ENCODE measurements around the gene SLC29A1.
"Not testable (repeated sequence)": the region's sequence is repeated elsewhere in the genome, so short reads cannot be mapped to it uniquely, and the experiment has no call there.

Gene SLC29A1

DNA sequence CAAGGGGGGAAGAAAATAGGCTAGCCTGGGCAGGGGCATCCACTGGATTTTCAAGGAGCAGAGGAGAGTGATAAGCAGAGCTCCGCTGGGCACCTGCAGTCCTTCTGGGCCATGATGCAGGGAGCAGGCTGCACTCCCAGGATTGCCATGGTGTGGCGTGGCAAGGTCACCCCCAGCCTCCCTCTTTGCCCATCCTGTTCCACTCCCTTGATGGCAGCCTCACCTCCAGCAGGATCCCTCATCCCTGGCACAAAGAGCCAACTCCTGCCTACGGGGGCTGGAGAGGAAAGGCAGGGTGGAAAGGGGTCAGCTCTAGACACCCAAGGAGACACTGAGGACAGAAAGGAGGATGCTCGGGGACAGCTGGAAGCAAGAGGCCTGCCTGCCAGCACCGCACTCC lies 29.1 kb upstream of the SLC29A1 start:
- no peak for DNase-seq (ENCODE audit: low read depth)

DNA sequence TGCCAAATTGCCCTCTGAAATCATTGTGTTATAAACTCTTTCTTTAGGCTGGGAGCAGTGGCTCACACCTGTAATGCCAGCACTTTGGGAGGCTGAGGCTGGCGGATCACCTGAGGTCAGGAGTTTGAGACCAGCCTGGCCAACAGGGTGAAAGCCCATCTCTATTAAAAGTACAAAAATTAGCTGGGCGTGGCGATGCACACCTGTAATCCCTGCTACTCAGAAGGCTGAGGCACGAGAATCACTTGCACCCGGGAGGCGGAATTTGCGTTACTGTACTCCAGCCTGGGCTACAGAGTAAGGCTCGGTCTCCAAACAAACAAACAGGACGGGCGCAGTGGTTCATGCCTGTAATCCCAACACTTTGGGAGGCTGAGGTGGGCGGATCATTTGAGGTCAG lies 27.0 kb upstream of the SLC29A1 start:
- DNase-seq (ENCODE audit: low read depth) = not testable (repeated sequence)

DNA sequence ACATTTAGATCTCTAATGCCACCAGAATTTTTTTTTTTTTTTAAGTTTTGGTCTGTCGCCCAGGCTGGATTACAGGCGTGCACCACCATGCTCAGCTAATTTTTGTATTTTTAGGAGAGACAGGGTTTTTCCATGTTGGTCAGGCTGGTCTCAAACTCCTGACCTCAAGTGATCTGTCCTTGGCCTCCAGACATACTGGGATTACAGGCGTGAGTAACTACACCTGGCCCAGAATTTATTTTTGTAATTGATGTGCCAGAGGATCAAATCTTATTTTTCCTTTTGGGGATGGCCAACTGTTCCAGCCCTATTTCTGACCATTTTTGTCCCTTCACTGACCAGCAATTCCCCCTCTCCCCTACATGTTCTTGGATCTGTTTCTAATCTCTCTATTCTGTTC lies 24.7 kb upstream of the SLC29A1 start:
- no peak for DNase-seq (ENCODE audit: low read depth)

DNA sequence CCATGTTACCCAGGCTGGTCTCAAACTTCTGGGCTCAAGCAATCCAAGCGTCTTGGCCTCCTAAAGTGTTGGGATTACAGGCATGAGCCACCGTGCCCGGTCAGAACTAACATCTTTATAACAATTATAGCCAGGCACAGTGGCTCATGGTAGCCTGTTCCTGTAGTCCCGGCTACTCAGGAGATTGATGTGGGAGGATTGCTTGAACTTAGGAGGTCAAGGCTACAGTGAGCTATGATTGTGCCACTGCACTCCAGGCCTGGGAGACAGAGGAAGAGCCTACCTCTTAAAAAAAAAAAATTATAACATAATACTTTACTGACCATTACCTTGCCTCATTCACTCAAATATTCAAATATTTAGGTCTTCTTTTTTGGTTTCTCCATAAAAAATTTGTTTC lies 23.5 kb upstream of the SLC29A1 start:
- no peak for DNase-seq (ENCODE audit: low read depth)

DNA sequence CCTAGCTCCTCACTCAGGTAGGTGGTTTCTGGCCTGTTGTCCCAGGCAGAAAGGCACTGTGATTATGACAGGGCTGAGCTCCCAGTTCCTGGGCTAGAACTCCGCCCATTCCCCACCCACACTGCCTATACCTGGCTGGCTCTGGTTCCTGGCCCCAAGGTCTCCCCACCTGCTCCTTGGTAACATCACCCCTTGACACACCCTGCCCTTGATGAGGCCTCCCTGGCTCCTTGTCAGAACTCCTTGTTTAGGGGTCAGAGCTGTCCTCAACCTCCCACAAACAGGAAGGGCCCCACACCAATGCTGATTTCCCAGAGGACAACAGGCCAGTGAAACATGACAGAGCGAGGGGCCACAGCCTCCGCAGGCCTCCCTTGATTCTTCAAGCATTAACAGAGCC lies 22.2 kb upstream of the SLC29A1 start:
- no peak for DNase-seq (ENCODE audit: low read depth)

GRCh38 chr6:44201638-44202303 lies 21.6 kb upstream of the SLC29A1 start:
- DNase-seq (ENCODE audit: low read depth) = no peak

DNA sequence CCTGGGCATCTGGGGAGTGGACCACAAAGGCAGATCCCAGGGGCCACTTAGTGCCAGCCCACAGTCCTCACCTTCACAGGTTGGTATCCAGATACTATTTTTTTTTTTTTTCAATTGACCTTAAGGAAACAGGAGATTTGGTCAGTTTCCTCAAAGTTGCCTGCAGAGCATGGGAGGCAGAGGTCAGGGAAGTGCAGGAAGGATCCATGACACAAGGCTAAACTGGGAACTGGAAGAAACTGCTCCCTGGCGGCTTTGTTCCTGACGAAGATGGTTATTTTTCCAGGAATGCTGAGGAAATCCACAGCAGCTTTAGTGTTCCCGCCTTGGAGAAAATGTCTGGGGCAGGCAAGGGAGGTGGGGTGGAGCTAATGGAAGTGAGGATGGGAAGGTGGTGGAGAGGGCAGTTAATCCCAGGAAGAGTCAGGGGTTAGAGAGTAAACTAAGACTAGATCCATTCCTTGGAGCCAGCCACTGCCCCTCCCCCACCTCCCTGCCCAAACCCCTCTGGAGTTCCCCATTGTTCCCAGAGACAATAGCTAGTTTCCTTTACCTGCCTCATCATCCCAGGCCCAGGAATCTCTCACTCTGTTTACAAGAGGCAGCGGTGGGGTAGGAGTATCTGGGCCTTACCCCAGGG lies 20.9 kb upstream of the SLC29A1 start:
- no peak for DNase-seq (ENCODE audit: low read depth)

- no peak for DNase-seq (ENCODE audit: low read depth)
Measured at GRCh38 chr6:44202972-44203750, 20.2 kb upstream of the SLC29A1 start.

DNA sequence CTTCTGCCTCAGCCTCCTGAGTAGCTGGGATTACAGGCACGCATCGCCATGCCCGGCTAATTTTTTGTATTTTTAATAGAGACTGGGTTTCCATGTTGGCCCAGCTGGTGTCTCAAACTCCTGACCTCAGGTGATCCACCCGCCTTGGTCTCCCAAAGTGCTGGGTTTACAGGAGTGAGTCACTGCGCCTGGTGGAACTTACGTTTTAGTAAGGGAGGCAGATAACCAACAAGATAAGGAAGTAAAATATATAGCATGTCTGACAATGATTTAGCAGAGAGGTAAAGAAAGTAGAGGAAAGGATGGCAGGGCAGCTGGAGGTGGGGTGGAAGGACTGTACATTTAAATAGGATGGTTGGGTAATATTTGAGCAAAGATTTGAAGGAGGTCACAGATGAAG lies 19.4 kb upstream of the SLC29A1 start:
- no peak for DNase-seq (ENCODE audit: low read depth)

DNA sequence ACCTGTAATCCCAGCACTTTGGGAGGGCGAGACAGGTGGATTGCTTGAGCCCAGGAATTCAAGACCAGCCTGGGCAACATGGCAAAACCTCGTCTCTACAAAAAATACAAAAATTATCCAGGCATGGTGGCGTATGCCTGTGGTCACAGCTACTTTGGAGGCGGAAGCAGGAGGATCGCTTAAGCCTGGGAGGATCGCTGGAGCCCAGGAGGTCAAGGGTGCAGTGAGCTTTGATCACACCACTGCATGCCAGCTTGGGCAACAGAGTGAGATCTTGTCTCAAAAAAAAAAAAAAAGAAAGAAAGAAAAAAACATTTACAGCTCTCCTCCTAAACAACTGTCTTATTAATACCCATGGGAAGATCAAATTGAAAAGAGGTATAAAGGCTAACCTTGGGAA lies 15.4 kb upstream of the SLC29A1 start:
- no peak for DNase-seq (ENCODE audit: low read depth)

DNA sequence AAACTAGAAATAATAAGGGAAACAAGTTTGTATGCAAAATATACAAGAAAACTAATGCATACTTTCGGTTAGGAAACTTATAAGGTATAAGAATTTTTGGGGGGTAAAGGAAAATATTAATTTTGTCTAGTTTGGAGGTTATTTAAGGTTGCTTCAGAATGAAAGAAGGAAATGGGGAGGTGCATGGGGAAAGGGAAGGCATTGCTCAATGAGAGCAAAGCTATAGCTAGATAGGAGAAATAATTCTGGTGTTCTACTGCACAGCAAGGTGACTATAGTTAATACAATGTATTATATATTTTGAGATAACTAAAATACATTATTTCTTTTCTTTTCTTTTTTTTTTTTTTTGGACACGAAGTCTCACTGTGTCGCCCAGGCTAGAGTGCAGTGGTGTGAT lies 12.1 kb upstream of the SLC29A1 start:
- DNase-seq (ENCODE audit: low read depth) = no peak

DNA sequence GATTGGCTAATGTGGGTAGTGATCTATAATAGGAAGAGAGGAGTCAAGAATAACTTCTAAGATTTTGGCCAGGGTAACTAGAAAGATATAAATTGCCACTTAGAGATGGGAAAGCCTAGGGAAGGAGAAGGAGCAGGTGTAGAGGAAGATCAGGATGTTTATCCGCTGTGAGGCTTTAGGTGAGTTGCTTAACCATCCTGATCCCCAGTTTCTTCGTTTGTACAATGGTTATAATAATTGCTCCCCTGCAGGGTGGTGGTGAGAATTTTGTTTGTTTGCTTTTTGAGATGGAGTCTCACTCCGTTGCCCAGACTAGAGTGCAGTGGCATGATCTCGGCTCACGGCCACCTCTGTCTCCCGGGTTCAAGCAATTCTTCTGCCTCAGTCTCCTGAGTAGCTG lies 9.1 kb upstream of the SLC29A1 start:
- DNase-seq (ENCODE audit: low read depth) = no peak

- DNase-seq (ENCODE audit: low read depth) = no peak
Measured at GRCh38 chr6:44216677-44217331, 6.6 kb upstream of the SLC29A1 start, which contains the start of gene MYMX. TSS of gene MYMX (plus strand) at chr6:44216926. CDS start at chr6:44217472, 546 bp downstream.

DNA sequence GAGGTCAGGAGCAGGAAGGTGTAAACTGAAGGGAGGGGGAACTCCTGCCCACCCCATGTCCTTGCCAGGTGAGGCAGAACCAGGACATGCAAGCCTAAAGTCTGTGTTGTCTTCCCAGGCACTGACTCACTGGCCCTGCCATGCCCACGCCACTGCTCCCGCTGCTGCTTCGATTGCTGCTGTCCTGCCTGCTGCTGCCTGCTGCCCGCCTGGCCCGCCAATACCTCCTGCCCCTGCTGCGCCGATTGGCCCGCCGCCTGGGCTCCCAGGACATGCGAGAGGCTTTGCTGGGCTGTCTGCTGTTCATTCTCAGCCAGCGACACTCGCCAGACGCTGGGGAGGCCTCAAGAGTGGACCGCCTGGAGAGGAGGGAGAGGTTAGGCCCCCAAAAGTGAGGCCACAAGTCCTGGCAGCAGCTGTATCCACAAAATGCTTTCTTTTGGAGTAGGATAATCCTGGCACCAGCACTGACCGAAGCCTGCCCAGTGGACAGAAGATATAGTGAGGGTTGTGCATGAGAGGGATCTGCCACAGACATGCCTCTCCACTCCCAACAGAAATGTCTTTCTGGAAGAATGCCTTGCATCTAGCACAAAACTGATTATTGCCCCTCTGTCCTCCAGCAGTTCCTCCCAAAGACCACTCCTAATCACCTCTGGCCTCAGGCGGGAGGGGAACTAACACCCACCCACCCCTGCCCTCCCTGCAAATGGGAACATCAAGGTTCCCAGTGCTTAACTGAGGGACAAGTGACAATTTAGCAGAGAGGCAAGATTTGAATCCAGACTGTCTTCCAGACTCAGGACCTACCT lies 5.9 kb upstream of the SLC29A1 start:
- DNase-seq (ENCODE audit: low read depth) = no peak

GRCh38 chr6:44219053-44219814 lies 4.2 kb upstream of the SLC29A1 start:
- peak; percentile 67 for DNase-seq (ENCODE audit: low read depth)

- DNase-seq (ENCODE audit: low read depth) = no peak
Measured at GRCh38 chr6:44219815-44220784, 3.3 kb upstream of the SLC29A1 start.

DNA sequence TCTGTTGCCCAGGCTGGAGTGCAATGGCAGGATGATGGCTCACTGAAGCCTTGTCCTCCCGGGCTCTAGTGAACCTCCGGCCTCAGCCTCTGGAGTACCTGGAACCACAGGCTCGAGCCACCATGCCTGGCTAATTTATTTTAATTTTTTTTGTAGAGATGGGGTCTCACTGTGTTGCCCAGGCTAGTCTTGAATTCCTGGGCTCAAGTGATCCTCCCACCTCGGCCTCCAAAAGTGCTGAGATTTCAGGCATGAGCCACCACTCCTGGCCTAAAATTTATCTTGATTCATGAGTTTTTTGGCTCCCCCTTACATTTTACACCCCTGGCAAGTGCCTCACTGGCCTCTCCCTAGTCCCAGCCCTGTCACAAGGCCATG lies 2.5 kb upstream of the SLC29A1 start:
- no peak for DNase-seq (ENCODE audit: low read depth)

DNA sequence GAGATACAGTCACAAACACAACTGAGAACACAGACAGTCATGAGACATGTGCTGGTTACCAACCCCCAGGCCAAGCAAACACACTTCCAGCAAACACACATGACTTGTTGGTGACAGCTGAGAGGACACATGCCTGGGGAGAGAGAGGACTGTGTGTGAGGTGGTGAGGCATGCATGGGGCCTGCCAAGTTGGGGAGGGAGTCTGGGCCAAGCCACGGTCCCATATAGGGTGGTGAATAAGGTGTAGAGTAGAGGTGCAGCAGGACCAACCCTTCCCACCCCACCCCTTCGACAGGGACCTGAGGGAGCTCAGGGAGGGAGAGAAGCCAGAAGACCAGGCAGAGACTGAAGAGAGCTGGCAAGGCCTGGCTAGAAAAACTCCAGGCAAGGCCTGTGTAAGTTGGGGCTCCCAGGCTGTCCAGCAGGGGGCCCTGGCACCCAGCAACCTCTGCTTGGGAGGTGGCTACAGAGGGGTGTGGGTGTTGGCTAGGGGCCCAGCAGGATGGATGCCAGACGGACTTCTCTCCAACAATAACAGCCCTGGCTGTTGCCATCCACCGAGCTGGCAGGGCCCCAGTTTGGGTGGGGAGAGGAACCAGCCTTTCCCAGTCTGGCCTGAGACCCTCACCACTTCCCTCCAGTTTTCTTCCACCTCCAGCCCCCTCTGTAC lies 2.0 kb upstream of the SLC29A1 start:
- peak; percentile 78 for DNase-seq (ENCODE audit: low read depth)

- no peak for DNase-seq (ENCODE audit: low read depth)
Measured at GRCh38 chr6:44221961-44222335, 1.4 kb upstream of the SLC29A1 start.
